Measurements from ENCODE around the gene JUN. TPM values are rescaled to one million over a fixed set of nuclear protein-coding genes. Genes with fewer than 3 reads are reported as not detected.

Gene JUN
- total RNA-seq, 1 donor from 2014 or later = 515 TPM

Other genes with a start within 250 kb of the JUN start
- gene OMA1, start 237.3 kb downstream of the JUN start, total RNA-seq (ENCODE audit: insufficient read depth, low replicate concordance) = 49.6 TPM
- gene TACSTD2, start 206.8 kb downstream of the JUN start, total RNA-seq (ENCODE audit: insufficient read depth, low replicate concordance) = 26.2 TPM
- 46.5 TPM for gene MYSM1, start 84.0 kb downstream of the JUN start, total RNA-seq (ENCODE audit: insufficient read depth, low replicate concordance)